GM18868 (cell line): ENCODE data around the gene PTPRG.

Source experiments
- ATAC-seq: cut with Tn5 transposase; IDR thresholded peaks from one replicate; pipeline ENCODE4 v1.9.1; 2021; ENCODE audit warnings: mild to moderate bottlenecking, moderate library complexity; ENCODE audit not compliant: unreplicated experiment

PTPRG gene

GRCh38 chr3:62125380-62125779, 564.0 kb downstream of the PTPRG start:
- ATAC-seq: no peak

GRCh38 chr3:62127116-62127515, 565.7 kb downstream of the PTPRG start:
- ATAC-seq: no peak

- ATAC-seq: no peak
Observed at GRCh38 chr3:62128051-62128450, 566.7 kb downstream of the PTPRG start.

GRCh38 chr3:62128681-62129080, 567.3 kb downstream of the PTPRG start:
- ATAC-seq: no peak

- ATAC-seq: no peak
Observed at GRCh38 chr3:62131050-62131449, 569.7 kb downstream of the PTPRG start.

GRCh38 chr3:62131620-62132019, 570.2 kb downstream of the PTPRG start:
- ATAC-seq: no peak

- ATAC-seq: no peak
Observed at GRCh38 chr3:62132027-62132602, 570.7 kb downstream of the PTPRG start.

- no peak for ATAC-seq
Observed at GRCh38 chr3:62133015-62133414, 571.6 kb downstream of the PTPRG start.

GRCh38 chr3:62134061-62134496, 572.7 kb downstream of the PTPRG start:
- ATAC-seq: no peak

GRCh38 chr3:62135741-62136140, 574.4 kb downstream of the PTPRG start:
- ATAC-seq: no peak

GRCh38 chr3:62139957-62140356, 578.6 kb downstream of the PTPRG start:
- no peak for ATAC-seq

GRCh38 chr3:62142331-62143085, 581.1 kb downstream of the PTPRG start:
- no peak for ATAC-seq

GRCh38 chr3:62143843-62144450, 582.6 kb downstream of the PTPRG start:
- no peak for ATAC-seq

GRCh38 chr3:62144482-62144881, 583.1 kb downstream of the PTPRG start:
- no peak for ATAC-seq

GRCh38 chr3:62145086-62145757, 583.9 kb downstream of the PTPRG start:
- ATAC-seq: no peak

- ATAC-seq: no peak
Observed at GRCh38 chr3:62149539-62149938, 588.2 kb downstream of the PTPRG start.

- no peak for ATAC-seq
Observed at GRCh38 chr3:62149962-62150361, 588.6 kb downstream of the PTPRG start.

GRCh38 chr3:62151591-62151990, 590.2 kb downstream of the PTPRG start:
- ATAC-seq: no peak

GRCh38 chr3:62153231-62153630, 591.9 kb downstream of the PTPRG start:
- ATAC-seq: no peak

- ATAC-seq: no peak
Observed at GRCh38 chr3:62154457-62155148, 593.2 kb downstream of the PTPRG start.

- ATAC-seq: no peak
Observed at GRCh38 chr3:62159056-62159708, 597.8 kb downstream of the PTPRG start.
